ENCODE data around the gene CHST2. TPM values are rescaled to one million over a fixed set of nuclear protein-coding genes. Genes with fewer than 3 reads are reported as not detected.

CHST2 gene
- total RNA-seq, 1 donor from 2014 or later: 12.3 TPM

DNA sequence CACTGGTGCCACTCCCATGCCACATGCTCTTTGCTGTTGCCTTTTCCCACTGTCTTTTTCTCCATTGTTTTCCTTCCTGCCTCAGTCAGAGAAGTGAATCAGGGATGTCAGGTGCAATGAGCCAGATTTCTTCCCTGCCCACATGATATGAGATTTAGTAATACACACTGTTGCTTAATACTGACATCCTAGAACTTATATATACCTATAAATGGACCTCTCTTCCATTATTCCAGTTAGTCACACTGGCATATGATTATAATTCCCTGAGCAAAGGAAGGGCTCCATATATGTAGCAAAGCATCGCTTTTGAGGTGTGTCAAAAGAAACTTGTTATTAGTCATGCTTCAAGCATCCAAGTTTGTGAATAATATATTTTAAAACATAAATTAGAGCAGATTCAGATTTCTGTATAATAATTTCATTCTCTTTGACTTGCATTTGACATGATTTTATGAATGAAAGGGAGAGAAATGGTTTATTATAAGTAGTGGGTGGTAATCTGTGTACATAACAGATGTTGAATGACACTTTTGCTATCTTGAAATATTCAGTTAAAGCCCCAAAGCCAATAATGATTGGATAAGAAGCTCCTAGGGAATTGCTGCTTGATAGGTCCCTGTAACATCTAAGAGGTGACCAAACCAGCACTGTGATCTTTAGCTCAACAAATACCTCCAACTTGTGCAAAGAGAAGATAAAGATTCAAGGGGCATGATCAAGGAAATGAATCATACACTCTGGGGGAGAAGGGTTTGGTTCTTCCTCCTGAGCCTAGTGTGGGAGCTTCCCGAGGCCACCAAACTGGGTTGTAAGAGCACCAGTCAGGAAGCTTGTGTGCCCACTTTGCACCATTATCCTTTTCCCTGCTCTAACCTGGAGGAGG lies 48.6 kb downstream of the CHST2 start:
- H3K27me3 Mint-ChIP-seq: no peaks in the 10 kb centered on the region
- ChIA-PET CTCF (no interaction called here), POLR2A (interaction anchor here (0.5 to 0.6 kb wide), 2 partner anchors 50 to 83 kb away, joined by 3 to 4 read pairs; no protein-coding TSS in a partner anchor)
- H3K27ac Mint-ChIP-seq: no peak overlapping the region
- ATAC-seq (ENCODE audit: low read depth): no peak
- peaks cover 57% of the 10 kb centered on the region for H3K4me1 Mint-ChIP-seq
- peaks cover 5% of the 10 kb centered on the region for H3K36me3 Mint-ChIP-seq (ENCODE audit: low read depth)
- intact Hi-C loops (cut with micrococcal nuclease): no loop called here
- TF ChIP-seq, protein P1, sequence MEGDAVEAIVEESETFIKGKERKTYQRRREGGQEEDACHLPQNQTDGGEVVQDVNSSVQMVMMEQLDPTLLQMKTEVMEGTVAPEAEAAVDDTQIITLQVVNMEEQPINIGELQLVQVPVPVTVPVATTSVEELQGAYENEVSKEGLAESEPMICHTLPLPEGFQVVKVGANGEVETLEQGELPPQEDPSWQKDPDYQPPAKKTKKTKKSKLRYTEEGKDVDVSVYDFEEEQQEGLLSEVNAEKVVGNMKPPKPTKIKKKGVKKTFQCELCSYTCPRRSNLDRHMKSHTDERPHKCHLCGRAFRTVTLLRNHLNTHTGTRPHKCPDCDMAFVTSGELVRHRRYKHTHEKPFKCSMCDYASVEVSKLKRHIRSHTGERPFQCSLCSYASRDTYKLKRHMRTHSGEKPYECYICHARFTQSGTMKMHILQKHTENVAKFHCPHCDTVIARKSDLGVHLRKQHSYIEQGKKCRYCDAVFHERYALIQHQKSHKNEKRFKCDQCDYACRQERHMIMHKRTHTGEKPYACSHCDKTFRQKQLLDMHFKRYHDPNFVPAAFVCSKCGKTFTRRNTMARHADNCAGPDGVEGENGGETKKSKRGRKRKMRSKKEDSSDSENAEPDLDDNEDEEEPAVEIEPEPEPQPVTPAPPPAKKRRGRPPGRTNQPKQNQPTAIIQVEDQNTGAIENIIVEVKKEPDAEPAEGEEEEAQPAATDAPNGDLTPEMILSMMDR (IDR thresholded peaks at IDR 0.05): no peak
- H3K9me3 Mint-ChIP-seq: peaks cover 7% of the 10 kb centered on the region
- H3K4me3 Mint-ChIP-seq: no peak overlapping the region
- DNase-seq: no peak

DNA sequence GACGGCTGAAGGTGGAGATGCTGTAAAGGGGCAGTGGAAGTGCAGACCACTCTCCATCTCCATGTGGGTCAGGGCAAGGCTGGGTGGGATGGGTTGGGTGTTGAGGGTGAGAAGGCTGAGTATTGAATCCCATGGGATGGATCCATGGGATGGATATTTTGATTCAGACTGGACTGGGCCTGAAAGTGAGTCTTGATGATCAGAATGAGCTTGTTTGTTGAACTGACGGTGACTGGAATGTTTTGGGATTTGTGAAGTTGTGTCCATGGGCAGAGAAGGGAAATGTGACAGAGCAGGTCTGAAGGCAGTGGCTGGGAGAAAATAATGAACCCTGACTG lies 49.3 kb downstream of the CHST2 start:
- H3K4me1 Mint-ChIP-seq: peaks cover 58% of the 10 kb centered on the region
- TF ChIP-seq, protein P1 (IDR thresholded peaks at IDR 0.05): no peak
- ATAC-seq (ENCODE audit: low read depth): no peak
- H3K27me3 Mint-ChIP-seq: no peaks in the 10 kb centered on the region
- H3K36me3 Mint-ChIP-seq (ENCODE audit: low read depth): peaks cover 6% of the 10 kb centered on the region
- no peak for DNase-seq
- no peak overlapping the region for H3K27ac Mint-ChIP-seq
- CTCF ChIA-PET: no interaction called here
- intact Hi-C loops (cut with micrococcal nuclease): no loop called here
- POLR2A ChIA-PET: no interaction called here
- H3K9me3 Mint-ChIP-seq: peaks cover 10% of the 10 kb centered on the region
- no peak overlapping the region for H3K4me3 Mint-ChIP-seq

DNA sequence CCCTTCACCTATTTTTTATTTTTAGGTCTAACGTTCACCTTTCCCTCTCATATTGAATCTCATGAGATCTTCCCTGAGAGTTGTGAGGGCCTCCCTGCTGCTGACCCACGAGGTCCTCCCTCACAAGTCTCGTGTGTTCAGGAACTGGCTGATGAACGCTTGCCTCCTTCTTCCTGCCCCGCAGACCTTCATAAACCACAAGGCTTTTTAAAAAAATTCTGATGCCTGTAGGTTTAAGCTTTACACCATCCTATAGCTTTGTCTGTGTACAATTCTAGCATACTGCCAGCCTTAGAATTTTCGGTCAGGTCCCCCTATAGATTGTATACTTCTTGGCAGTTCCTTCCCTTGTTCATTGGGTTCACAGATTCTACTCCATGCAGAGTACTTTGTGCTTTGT lies 50.5 kb downstream of the CHST2 start:
- no peak overlapping the region for H3K27ac Mint-ChIP-seq
- H3K4me3 Mint-ChIP-seq: no peak overlapping the region
- TF ChIP-seq, protein P1 (IDR thresholded peaks at IDR 0.05): no peak
- H3K4me1 Mint-ChIP-seq: peaks cover 54% of the 10 kb centered on the region
- intact Hi-C loops (cut with micrococcal nuclease): no loop called here
- no peaks in the 10 kb centered on the region for H3K27me3 Mint-ChIP-seq
- POLR2A ChIA-PET: no interaction called here
- H3K36me3 Mint-ChIP-seq (ENCODE audit: low read depth): peaks cover 6% of the 10 kb centered on the region
- H3K9me3 Mint-ChIP-seq: peaks cover 13% of the 10 kb centered on the region
- DNase-seq (no peak), ATAC-seq (ENCODE audit: low read depth) (no peak)
- CTCF ChIA-PET: interaction anchor here (1.8 to 2.2 kb wide), 2 partner anchors 49 to 504 kb away, joined by 6 read pairs; no protein-coding TSS in a partner anchor

DNA sequence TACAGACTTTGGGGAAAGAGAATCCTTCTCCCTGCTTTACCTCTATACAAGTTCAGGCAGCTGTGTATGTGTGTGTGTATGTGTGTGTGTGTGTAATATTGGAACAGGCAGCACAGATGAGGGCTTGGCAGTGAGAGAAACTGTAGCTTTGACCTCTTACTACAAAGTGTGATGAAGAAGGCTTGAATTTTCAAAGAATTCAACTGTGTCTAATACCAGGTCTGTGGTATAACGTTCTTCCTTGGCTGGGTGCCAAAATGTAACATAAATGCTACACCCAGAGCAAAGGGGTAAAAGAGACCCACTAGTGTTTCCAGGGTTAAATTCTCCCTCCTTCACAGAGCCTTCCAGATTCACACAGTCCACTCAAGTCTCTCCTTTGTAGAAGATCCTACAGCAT lies 51.1 kb downstream of the CHST2 start:
- CTCF ChIA-PET: interaction anchor here (1.8 to 2.2 kb wide), 2 partner anchors 50 to 504 kb away, joined by 6 read pairs; no protein-coding TSS in a partner anchor
- TF ChIP-seq, protein P1 (IDR thresholded peaks at IDR 0.05): no peak
- Mint-ChIP-seq H3K9me3 (peaks cover 13% of the 10 kb centered on the region), H3K4me1 (peaks cover 49% of the 10 kb centered on the region), H3K36me3 (ENCODE audit: low read depth) (peaks cover 6% of the 10 kb centered on the region), H3K27ac (peak overlapping the region; percentile 74), H3K4me3 (no peak overlapping the region), H3K27me3 (no peaks in the 10 kb centered on the region)
- POLR2A ChIA-PET: no interaction called here
- intact Hi-C loops (cut with micrococcal nuclease): no loop called here
- DNase-seq (no peak), ATAC-seq (ENCODE audit: low read depth) (no peak)

DNA sequence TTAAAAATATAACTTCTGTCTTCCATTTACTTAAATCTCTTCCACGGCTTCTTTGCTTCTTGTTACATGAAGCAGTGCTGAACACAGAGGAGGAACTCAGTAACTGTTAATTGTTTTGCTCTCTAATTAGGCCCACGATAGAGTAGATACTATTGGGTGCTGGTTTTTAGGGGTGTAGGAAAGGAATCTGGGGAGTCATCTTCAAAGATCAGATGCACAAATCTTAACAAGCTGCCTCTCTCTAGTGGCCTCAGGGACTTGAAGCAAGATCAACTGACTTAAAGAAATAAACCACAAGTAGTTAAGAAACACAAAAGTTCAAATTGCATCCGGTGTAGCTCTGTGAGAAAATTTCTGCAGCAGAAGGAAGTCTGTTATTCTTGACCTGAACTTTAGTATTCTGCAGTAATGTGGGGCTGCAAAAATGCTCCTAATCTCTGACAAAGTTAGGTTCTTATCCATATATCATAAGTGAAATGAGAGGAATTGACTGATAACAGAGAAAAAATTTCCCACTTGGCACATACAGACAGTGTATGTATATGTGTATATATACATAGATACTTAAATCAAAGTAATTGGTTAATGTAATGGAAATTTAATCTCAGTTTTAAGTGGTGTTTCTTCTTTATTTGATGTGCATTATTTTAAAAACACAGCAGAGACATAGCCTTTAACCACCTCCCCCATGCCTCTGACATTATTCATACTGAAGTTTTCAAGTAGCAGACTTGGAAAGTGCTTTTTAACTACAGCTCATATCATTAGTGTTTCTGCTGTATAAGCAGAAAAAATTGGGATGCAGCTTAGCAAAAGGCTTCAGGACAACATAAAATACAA lies 51.8 kb downstream of the CHST2 start:
- TF ChIP-seq, protein P1 (IDR thresholded peaks at IDR 0.05): no peak
- intact Hi-C loops (cut with micrococcal nuclease): no loop called here
- peaks cover 49% of the 10 kb centered on the region for H3K4me1 Mint-ChIP-seq

More for the DNA sequence above, 51.8 kb downstream of the CHST2 start:
- DNase-seq: no peak
- Mint-ChIP-seq H3K36me3 (ENCODE audit: low read depth) (peaks cover 6% of the 10 kb centered on the region), H3K27me3 (no peaks in the 10 kb centered on the region), H3K9me3 (peaks cover 13% of the 10 kb centered on the region), H3K4me3 (peak overlapping the region; percentile 45), H3K27ac (peak overlapping the region; percentile 74)
- ChIA-PET CTCF (interaction anchor here (1.8 to 2.2 kb wide), 2 partner anchors 50 to 503 kb away, joined by 6 read pairs; no protein-coding TSS in a partner anchor), POLR2A (no interaction called here)
- peak; percentile 60 for ATAC-seq (ENCODE audit: low read depth)

Measured in activated B cell treated with CpG ODN at 0.5 μM for 24 hours (primary cell).